Astrocyte (in vitro differentiated cells and primary cell): Measurements from ENCODE around the gene MYOM3. TPM values are rescaled to one million over a fixed set of nuclear protein-coding genes. Genes with fewer than 3 reads are reported as not detected.

Experiments
- DNase-seq: peaks from one replicate; pipeline ENCODE4 v3.0.0-alpha.2; 2010; ENCODE audit warnings: low read depth
- FAIRE-seq: peaks from 2 replicates; lab custom pipeline; 2011; peaks lifted over from hg19 to GRCh38; lab: Jason Lieb, UNC
- H2AFZ ChIP-seq: 2 replicates; pipeline ENCODE4 v1.6.0; 2012; ENCODE audit warnings: low read depth, low read length, inconsistent platforms
- H3K27ac ChIP-seq: 2 replicates; pipeline ENCODE4 v1.5.1; 2011; ENCODE audit warnings: low read depth, low read length, inconsistent platforms
- H3K27me3 ChIP-seq: 2 replicates; pipeline ENCODE4 v1.6.0; 2011; ENCODE audit warnings: low read length, inconsistent platforms; ENCODE audit not compliant: insufficient read depth
- H3K36me3 ChIP-seq: 2 replicates; pipeline ENCODE4 v1.5.1; 2011; ENCODE audit warnings: low read length, inconsistent platforms; ENCODE audit not compliant: insufficient read depth
- H3K4me1 ChIP-seq: 2 replicates; pipeline ENCODE4 v1.5.1; 2011; ENCODE audit warnings: low read length, inconsistent platforms; ENCODE audit not compliant: insufficient read depth
- H3K4me2 ChIP-seq: 2 replicates; pipeline ENCODE4 v1.6.0; 2012; ENCODE audit warnings: low read length, inconsistent platforms
- H3K4me3 ChIP-seq: 2 replicates; pipeline ENCODE4 v1.5.1; 2011; ENCODE audit warnings: low read depth, mild to moderate bottlenecking, low read length, inconsistent platforms; ENCODE audit not compliant: insufficient read depth
- H3K79me2 ChIP-seq: 2 replicates; pipeline ENCODE4 v1.6.0; 2012; ENCODE audit warnings: mild to moderate bottlenecking, low read length, inconsistent platforms; ENCODE audit not compliant: insufficient read depth
- H3K9ac ChIP-seq: 2 replicates; pipeline ENCODE4 v1.6.0; 2012; ENCODE audit warnings: mild to moderate bottlenecking, low read length, inconsistent platforms
- H3K9me3 ChIP-seq: 2 replicates; pipeline ENCODE4 v1.5.1; 2012; ENCODE audit warnings: low read depth, mild to moderate bottlenecking, low read length, inconsistent platforms; ENCODE audit not compliant: insufficient read depth
- H4K20me1 ChIP-seq: 2 replicates; pipeline ENCODE4 v1.6.0; 2012; ENCODE audit warnings: low read length, inconsistent platforms; ENCODE audit not compliant: insufficient read depth
- H3K27ac Mint-ChIP-seq: one replicate; pipeline ENCODE4 v1.8.0; 2021; ENCODE audit warnings: mild to moderate bottlenecking, mixed read lengths; ENCODE audit not compliant: unreplicated experiment
- H3K27me3 Mint-ChIP-seq: one replicate; pipeline ENCODE4 v1.8.0; 2021; ENCODE audit warnings: low read depth, mixed read lengths; ENCODE audit not compliant: unreplicated experiment
- H3K36me3 Mint-ChIP-seq: one replicate; pipeline ENCODE4 v1.8.0; 2021; ENCODE audit warnings: low read depth, mixed read lengths; ENCODE audit not compliant: unreplicated experiment
- H3K4me1 Mint-ChIP-seq: one replicate; pipeline ENCODE4 v1.8.0; 2021; ENCODE audit warnings: low read depth, mixed read lengths; ENCODE audit not compliant: unreplicated experiment
- H3K4me3 Mint-ChIP-seq: one replicate; pipeline ENCODE4 v1.8.0; 2021; ENCODE audit warnings: mild to moderate bottlenecking, moderate library complexity, mixed read lengths; ENCODE audit not compliant: unreplicated experiment
- H3K9me3 Mint-ChIP-seq: one replicate; pipeline ENCODE4 v1.8.0; 2021; ENCODE audit warnings: mild to moderate bottlenecking, mixed read lengths; ENCODE audit not compliant: unreplicated experiment
- EZH2 ChIP-seq: IDR thresholded peaks from 2 replicates; pipeline ENCODE4 v1.6.1; 2012; ENCODE audit warnings: mild to moderate bottlenecking, low read length, inconsistent platforms; ENCODE audit not compliant: insufficient read depth
- total RNA-seq: library from RNA; stranded (reverse); gene quantifications from 2 replicates; pipeline ENCODE4 v1.2.1, GENCODE V29; 2021
- TF ChIP-seq, protein P1 (sequence below): IDR thresholded peaks from 2 replicates; pipeline ENCODE4 v1.5.1; 2011; ENCODE audit warnings: low read depth, mild to moderate bottlenecking, inconsistent platforms, low read length, moderate library complexity; ENCODE audit not compliant: insufficient read depth

MYOM3 gene
- total RNA-seq, 1 donor from 2014 or later, result 1.0 TPM

DNA sequence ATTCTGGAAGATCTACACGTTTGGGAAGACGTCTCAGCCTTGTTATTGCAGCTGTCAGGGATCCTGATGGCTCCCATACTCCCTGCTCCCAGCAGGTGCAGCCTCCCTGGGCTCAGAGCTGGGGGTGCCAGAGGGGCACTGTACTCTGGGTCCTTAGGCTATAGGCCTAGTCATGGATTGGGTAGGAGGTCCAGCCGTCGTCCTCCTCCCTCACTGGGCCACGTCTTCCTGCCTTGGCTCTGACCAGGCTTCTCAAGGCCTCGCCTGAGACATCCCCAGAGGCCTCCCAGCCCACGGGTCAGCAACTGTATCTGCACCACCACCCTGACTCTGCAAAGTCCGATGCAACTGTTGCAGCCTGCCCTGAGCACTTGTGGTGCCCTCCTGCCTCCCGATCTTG lies 18.2 kb downstream of the MYOM3 start:
- no peak overlapping the region for H3K9ac ChIP-seq
- H3K4me1 Mint-ChIP-seq, result no peaks in the 10 kb centered on the region
- peaks cover 6% of the 10 kb centered on the region for H3K27me3 ChIP-seq
- H3K4me2 ChIP-seq, result no peak overlapping the region
- no peak for TF ChIP-seq EZH2
- TF ChIP-seq, protein P1, sequence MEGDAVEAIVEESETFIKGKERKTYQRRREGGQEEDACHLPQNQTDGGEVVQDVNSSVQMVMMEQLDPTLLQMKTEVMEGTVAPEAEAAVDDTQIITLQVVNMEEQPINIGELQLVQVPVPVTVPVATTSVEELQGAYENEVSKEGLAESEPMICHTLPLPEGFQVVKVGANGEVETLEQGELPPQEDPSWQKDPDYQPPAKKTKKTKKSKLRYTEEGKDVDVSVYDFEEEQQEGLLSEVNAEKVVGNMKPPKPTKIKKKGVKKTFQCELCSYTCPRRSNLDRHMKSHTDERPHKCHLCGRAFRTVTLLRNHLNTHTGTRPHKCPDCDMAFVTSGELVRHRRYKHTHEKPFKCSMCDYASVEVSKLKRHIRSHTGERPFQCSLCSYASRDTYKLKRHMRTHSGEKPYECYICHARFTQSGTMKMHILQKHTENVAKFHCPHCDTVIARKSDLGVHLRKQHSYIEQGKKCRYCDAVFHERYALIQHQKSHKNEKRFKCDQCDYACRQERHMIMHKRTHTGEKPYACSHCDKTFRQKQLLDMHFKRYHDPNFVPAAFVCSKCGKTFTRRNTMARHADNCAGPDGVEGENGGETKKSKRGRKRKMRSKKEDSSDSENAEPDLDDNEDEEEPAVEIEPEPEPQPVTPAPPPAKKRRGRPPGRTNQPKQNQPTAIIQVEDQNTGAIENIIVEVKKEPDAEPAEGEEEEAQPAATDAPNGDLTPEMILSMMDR, result no peak
- H3K4me1 ChIP-seq, result no peaks in the 10 kb centered on the region
- H3K79me2 ChIP-seq, result no peaks in the 10 kb centered on the region
- H3K9me3 Mint-ChIP-seq, result no peaks in the 10 kb centered on the region
- H3K27ac ChIP-seq, result no peak overlapping the region
- DNase-seq, result no peak
- no peak overlapping the region for H3K4me3 Mint-ChIP-seq
- peaks cover 52% of the 10 kb centered on the region for H3K27me3 Mint-ChIP-seq
- H2AFZ ChIP-seq, result no peak overlapping the region
- H3K36me3 ChIP-seq, result no peaks in the 10 kb centered on the region
- H3K27ac Mint-ChIP-seq, result no peak overlapping the region
- no peaks in the 10 kb centered on the region for H4K20me1 ChIP-seq
- no peaks in the 10 kb centered on the region for H3K9me3 ChIP-seq
- no peak overlapping the region for H3K4me3 ChIP-seq
- FAIRE-seq, result no peak
- no peaks in the 10 kb centered on the region for H3K36me3 Mint-ChIP-seq

DNA sequence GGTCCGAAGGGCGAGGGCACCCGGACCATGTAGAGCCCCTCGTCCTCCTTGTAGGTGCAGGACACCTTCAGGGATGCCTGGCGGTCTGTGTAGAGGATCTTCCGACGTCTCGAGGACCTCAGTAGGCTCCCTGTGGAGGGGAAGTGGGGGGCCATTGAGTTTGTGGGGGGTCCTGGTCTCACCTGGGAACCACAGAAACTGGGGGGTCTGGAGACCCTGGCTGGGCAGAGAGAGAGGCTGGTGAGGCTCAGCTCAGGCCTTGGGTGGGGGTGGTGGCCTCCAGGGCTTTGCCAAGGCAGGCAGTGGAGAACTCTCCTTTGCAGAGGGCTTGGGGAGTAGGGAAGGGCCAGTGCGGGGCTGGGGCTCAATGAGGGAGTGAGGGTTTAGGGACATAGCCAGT lies 19.0 kb downstream of the MYOM3 start:
- H3K36me3 Mint-ChIP-seq, result no peaks in the 10 kb centered on the region
- H3K4me2 ChIP-seq, result no peak overlapping the region
- no peaks in the 10 kb centered on the region for H3K4me1 Mint-ChIP-seq
- H3K9me3 ChIP-seq, result no peaks in the 10 kb centered on the region
- no peak overlapping the region for H3K27ac ChIP-seq
- no peak overlapping the region for H3K4me3 ChIP-seq
- no peak overlapping the region for H3K9ac ChIP-seq
- peaks cover 57% of the 10 kb centered on the region for H3K27me3 Mint-ChIP-seq
- H3K27me3 ChIP-seq, result peaks cover 8% of the 10 kb centered on the region
- no peaks in the 10 kb centered on the region for H3K36me3 ChIP-seq
- H3K79me2 ChIP-seq, result no peaks in the 10 kb centered on the region
- TF ChIP-seq, protein P1, result no peak
- no peak for TF ChIP-seq EZH2
- no peaks in the 10 kb centered on the region for H3K9me3 Mint-ChIP-seq
- DNase-seq (no peak), FAIRE-seq (no peak)
- H2AFZ ChIP-seq, result no peak overlapping the region
- H3K27ac Mint-ChIP-seq, result no peak overlapping the region
- no peaks in the 10 kb centered on the region for H3K4me1 ChIP-seq
- H3K4me3 Mint-ChIP-seq, result no peak overlapping the region
- H4K20me1 ChIP-seq, result no peaks in the 10 kb centered on the region

- no peak overlapping the region for H3K4me2 ChIP-seq
- H2AFZ ChIP-seq, result no peak overlapping the region
- no peaks in the 10 kb centered on the region for H4K20me1 ChIP-seq
- TF ChIP-seq, protein P1, result no peak
- no peak for TF ChIP-seq EZH2
- H3K79me2 ChIP-seq, result no peaks in the 10 kb centered on the region
- H3K4me1 Mint-ChIP-seq, result no peaks in the 10 kb centered on the region
- peaks cover 57% of the 10 kb centered on the region for H3K27me3 Mint-ChIP-seq
- no peak overlapping the region for H3K9ac ChIP-seq
- no peaks in the 10 kb centered on the region for H3K9me3 ChIP-seq
- H3K36me3 Mint-ChIP-seq, result no peaks in the 10 kb centered on the region
- H3K4me3 ChIP-seq, result no peak overlapping the region
- no peaks in the 10 kb centered on the region for H3K4me1 ChIP-seq
- FAIRE-seq, result no peak
- DNase-seq, result no peak
- no peak overlapping the region for H3K27ac Mint-ChIP-seq
- peaks cover 7% of the 10 kb centered on the region for H3K27me3 ChIP-seq
- no peak overlapping the region for H3K27ac ChIP-seq
- no peak overlapping the region for H3K4me3 Mint-ChIP-seq
- H3K36me3 ChIP-seq, result no peaks in the 10 kb centered on the region
- no peaks in the 10 kb centered on the region for H3K9me3 Mint-ChIP-seq
These were observed 19.9 kb downstream of the MYOM3 start for GRCh38 chr1:24091971-24092482.
